Measurements from ENCODE around the gene ERAL1. TPM values are rescaled to one million over a fixed set of nuclear protein-coding genes. Genes with fewer than 3 reads are reported as not detected.

ERAL1 gene
- total RNA-seq, 4 donors from 2014 or later: 39.4 to 45.2 (median 41.6) TPM

GRCh38 chr17:28878981-28879380, 24.2 kb downstream of the ERAL1 start:
- no peak for TF ChIP-seq POLR2A (IDR thresholded peaks at IDR 0.05)
- TF ChIP-seq CTCF (IDR thresholded peaks at IDR 0.05): no peak
- intact Hi-C loops (cut with DNase I; ENCODE audit: low total_unique reads): no loop called here
- WGBS, 2 donors: 77 to 89% methylated on average over 4 of the region's 4 CpGs
- H3K4me3 ChIP-seq (ENCODE audit: low read depth, poor library complexity, severe bottlenecking): no peak overlapping the region
- no peak for DNase-seq (ENCODE audit: low spot score in 2 of 2)

GRCh38 chr17:28879886-28880571, 25.2 kb downstream of the ERAL1 start:
- WGBS, 2 donors: 76 to 87% methylated on average over 9 of the region's 9 CpGs
- intact Hi-C loops (cut with DNase I; ENCODE audit: low total_unique reads): no loop called here
- no peak overlapping the region for H3K4me3 ChIP-seq (ENCODE audit: low read depth, poor library complexity, severe bottlenecking)
- DNase-seq (ENCODE audit: low spot score in 2 of 2): no peak
- TF ChIP-seq CTCF (IDR thresholded peaks at IDR 0.05) (no peak), POLR2A (IDR thresholded peaks at IDR 0.05) (no peak)

GRCh38 chr17:28880572-28880945, 25.7 kb downstream of the ERAL1 start:
- no peak for DNase-seq (ENCODE audit: low spot score in 2 of 2)
- intact Hi-C loops (cut with DNase I; ENCODE audit: low total_unique reads): no loop called here
- H3K4me3 ChIP-seq (ENCODE audit: low read depth, poor library complexity, severe bottlenecking): no peak overlapping the region
- no peak for TF ChIP-seq POLR2A (IDR thresholded peaks at IDR 0.05)
- TF ChIP-seq CTCF (IDR thresholded peaks at IDR 0.05): no peak
- WGBS, 2 donors: 83 to 92% methylated on average over 3 to 10 of the region's 10 CpGs

GRCh38 chr17:28881533-28882056, 26.8 kb downstream of the ERAL1 start:
- H3K4me3 ChIP-seq (ENCODE audit: low read depth, poor library complexity, severe bottlenecking): no peak overlapping the region
- WGBS, 2 donors: 94% methylated on average over 17 of the region's 17 CpGs
- no peak for DNase-seq (ENCODE audit: low spot score in 2 of 2)
- no peak for TF ChIP-seq CTCF (IDR thresholded peaks at IDR 0.05)
- intact Hi-C loops (cut with DNase I; ENCODE audit: low total_unique reads): no loop called here

- H3K4me3 ChIP-seq (ENCODE audit: low read depth, poor library complexity, severe bottlenecking): no peak overlapping the region
- 94% methylated on average over 16 to 18 of the region's 18 CpGs for WGBS, 2 donors
- intact Hi-C loops (cut with DNase I; ENCODE audit: low total_unique reads): no loop called here
- no peak for DNase-seq (ENCODE audit: low spot score in 2 of 2)
- TF ChIP-seq POLR2A (IDR thresholded peaks at IDR 0.05) (no peak), CTCF (IDR thresholded peaks at IDR 0.05) (no peak)
These were observed 27.5 kb downstream of the ERAL1 start for GRCh38 chr17:28882154-28882895.

Measured in lower leg skin (tissue), 4 donors.